DMS53 treated with DMSO at 0.1 percent for 48 hours (cell line): Measurements from ENCODE around the gene DUSP10.

Experiments
- DNase-seq: peaks from one replicate; lab custom pipeline; 2025; ENCODE audit not compliant: unreplicated experiment; lab: John Stamatoyannopoulos, UW

The DUSP10 gene

GRCh38 chr1:221663321-221663720 is 78.6 kb downstream of the DUSP10 start:
- no peak for DNase-seq

- DNase-seq, result no peak
Observed at GRCh38 chr1:221655766-221656305, 86.1 kb downstream of the DUSP10 start.
